GM12878 (cell line): ENCODE results near the gene TRAPPC3. TPM values are rescaled to one million over a fixed set of nuclear protein-coding genes. Genes with fewer than 3 reads are reported as not detected.
A peak's percentile ranks its signal among the peaks of the same experiment; 100 is the strongest.

Experiments used
- ATAC-seq: fragments of 200-7000 bp; cut with Tn5 transposase; 3 replicates; pipeline ENCODE4 v1.9.1; 2020; ENCODE audit warnings: mild to moderate bottlenecking, moderate library complexity
- BruUV-seq: library from RNA; stranded (reverse); fragments of 400-500 nt; replicated peaks from 2 replicates; lab custom pipeline; 2021; lab: Mats Ljungman, UMichigan
- CTCF ChIA-PET: fragments of 300-600 bp; sonication (Branson Sonifier 250); formaldehyde crosslinking; extraction: SDS; loops from one replicate; lab custom pipeline; 2021; ENCODE audit warnings: inconsistent platforms; lab: Yijun Ruan, JAX
- POLR2A ChIA-PET: fragments of 350-600 bp; formaldehyde crosslinking; extraction: SDS; loops from one replicate; lab custom pipeline; 2021; ENCODE audit warnings: inconsistent platforms; lab: Charles Lee
- RAD21 ChIA-PET: fragments of 300-600 bp; sonication (Branson Sonifier 250); formaldehyde crosslinking; loops from one replicate; lab custom pipeline; 2023; ENCODE audit warnings: antibody characterized with exemption; ENCODE audit not compliant: unreplicated experiment; lab: Charles Lee
- SMC1A ChIA-PET: fragments of 300-600 bp; sonication (Branson Sonifier 250); formaldehyde crosslinking; loops from one replicate; lab custom pipeline; 2023; ENCODE audit not compliant: unreplicated experiment, uncharacterized antibody; lab: Charles Lee
- DNase-seq: peaks from one replicate; pipeline ENCODE4 v3.0.0-alpha.2; 2011; ENCODE audit warnings: low read depth, low spot score
- FAIRE-seq: peaks from 3 replicates; lab custom pipeline; 2011; peaks lifted over from hg19 to GRCh38; lab: Jason Lieb, UNC
- H2AFZ ChIP-seq: 2 replicates; pipeline ENCODE4 v1.6.0; 2011; ENCODE audit warnings: low read depth, low read length, control low read depth; ENCODE audit not compliant: control insufficient read depth
- H3K27ac ChIP-seq: 2 replicates; pipeline ENCODE4 v1.5.1; 2011; ENCODE audit warnings: control low read depth; ENCODE audit not compliant: control insufficient read depth, insufficient read depth
- H3K27me3 ChIP-seq, 2 experiments: replicated peaks in 1 of 2; 2 replicates each; pipeline versions ENCODE4 v1.6.0 to v1.6.1; 2011; ENCODE audit warnings: low read length in 1 of 2; ENCODE audit not compliant: control insufficient read depth in 2 of 2, insufficient read depth in 2 of 2
- H3K36me3 ChIP-seq, 2 experiments: 2 replicates each; pipeline ENCODE4 v1.5.1; 2011; ENCODE audit warnings: low read length in 1 of 2; ENCODE audit not compliant: control insufficient read depth in 2 of 2, insufficient read depth in 2 of 2
- H3K4me1 ChIP-seq: 2 replicates; pipeline ENCODE4 v1.6.1; 2011; ENCODE audit warnings: mild to moderate bottlenecking, low read length, moderate library complexity, mixed read lengths; ENCODE audit not compliant: control insufficient read depth, insufficient read depth
- H3K4me2 ChIP-seq: 2 replicates; pipeline ENCODE4 v1.6.0; 2011; ENCODE audit warnings: control low read depth; ENCODE audit not compliant: control insufficient read depth, insufficient read depth
- H3K4me3 ChIP-seq: fragments of 200-600 bp; sonication (generic); 2 replicates; pipeline ENCODE4 v1.5.1; 2016
- H3K79me2 ChIP-seq: 2 replicates; pipeline ENCODE4 v1.6.0; 2011; ENCODE audit warnings: low read length; ENCODE audit not compliant: control insufficient read depth, insufficient read depth
- H3K9ac ChIP-seq: 2 replicates; pipeline ENCODE4 v1.8.0; 2011; ENCODE audit warnings: low read length, control low read depth, mixed read lengths; ENCODE audit not compliant: control insufficient read depth, insufficient read depth
- H3K9me3 ChIP-seq: replicated peaks from 3 replicates; pipeline ENCODE4 v1.5.1; 2011; ENCODE audit warnings: mild to moderate bottlenecking, low read length; ENCODE audit not compliant: control insufficient read depth, insufficient read depth
- H4K20me1 ChIP-seq: 2 replicates; pipeline ENCODE4 v1.6.0; 2011; ENCODE audit not compliant: control insufficient read depth, insufficient read depth
- BMI1 ChIP-seq: fragments of 450-650 bp; IDR thresholded peaks from 2 replicates; pipeline ENCODE4 v1.6.1; 2016; ENCODE audit warnings: mild to moderate bottlenecking, moderate library complexity, borderline replicate concordance
- ETV6 ChIP-seq, 2 experiments: fragments of 450-650 bp in 1 of 2; IDR thresholded peaks in 1 of 2; conservative IDR thresholded peaks in 1 of 2; 2 replicates each; pipeline ENCODE4 v1.6.1; 2014; ENCODE audit warnings: antibody characterized with exemption in 1 of 2, borderline replicate concordance in 1 of 2, low read depth in 1 of 2, mild to moderate bottlenecking in 1 of 2, moderate library complexity in 1 of 2
- MEF2A ChIP-seq: IDR thresholded peaks from 2 replicates; pipeline ENCODE4 v1.6.1; 2011; ENCODE audit warnings: low read depth, mild to moderate bottlenecking, low read length, moderate library complexity; ENCODE audit not compliant: insufficient read depth
- MEF2B ChIP-seq: fragments of 450-650 bp; IDR thresholded peaks from 2 replicates; pipeline ENCODE4 v1.6.1; 2018; ENCODE audit warnings: mild to moderate bottlenecking, moderate library complexity; ENCODE audit not compliant: partially characterized antibody, poor library complexity, severe bottlenecking
- MXI1 ChIP-seq: fragments of 150-350 bp; IDR thresholded peaks from 2 replicates; pipeline ENCODE4 v1.6.1; 2011; ENCODE audit warnings: low read depth, mild to moderate bottlenecking, inconsistent platforms, low read length, improper control_type of control experiment
- POLR2AphosphoS5 ChIP-seq: IDR thresholded peaks from 2 replicates; pipeline ENCODE4 v1.6.1; 2011; ENCODE audit warnings: mild to moderate bottlenecking, low read length, inconsistent platforms
- RAD51 ChIP-seq: fragments of 450-650 bp; IDR thresholded peaks from 2 replicates; pipeline ENCODE4 v1.6.1; 2016; ENCODE audit warnings: moderate library complexity, mild to moderate bottlenecking, inconsistent platforms
- SIN3A ChIP-seq: IDR thresholded peaks from 2 replicates; pipeline ENCODE4 v1.6.1; 2012; ENCODE audit warnings: low read depth, low read length, improper control_type of control experiment
- WGBS: methylation state at CpG from one replicate; pipeline ENCODE4 v1.1.6; 2016; ENCODE audit warnings: low lambda C conversion rate; ENCODE audit not compliant: insufficient replicate concordance, insufficient coverage; ENCODE audit errors: missing lambda C conversion rate; 5-methylcytosine and 5-hydroxymethylcytosine counted together
- in situ Hi-C: fragments of 300-500 bp; cut with MboI; formaldehyde crosslinking; loops from 9 replicates; pipeline ENCODE4 v1.14.3; 2018; ENCODE audit warnings: mixed read lengths
- intact Hi-C: fragments of 100-400 bp; cut with micrococcal nuclease; formaldehyde crosslinking; loops from one replicate; pipeline ENCODE4 v1.14.2; 2022; ENCODE audit not compliant: unreplicated experiment
- polyA plus RNA-seq, 11 experiments: library from polyadenylated mRNA; depleted of rRNA in 4 of 11; unstranded in 6 of 11; stranded (reverse) in 5 of 11; fragments of >200 nt; fragmentation: Nextera tagmentation in 4 of 11; fragmentation: Illumina TruSeq in 1 of 11; extraction: Ambion mirVana in 4 of 11; extraction: Trizol in 1 of 11; gene quantifications; 1 replicate in 1 of 11; 2 replicates in 10 of 11; pipeline versions ENCODE4 v1.2.1 to v1.2.3, GENCODE V29; 2011 to 2016; ENCODE audit warnings: inconsistent platforms in 2 of 11, missing spikeins in 2 of 11, low read depth in 1 of 11
- total RNA-seq, 4 experiments: library from RNA; depleted of rRNA in 3 of 4; stranded (reverse); fragments of >200 nt in 3 of 4; fragmentation: Illumina TruSeq in 1 of 4; extraction: Trizol in 1 of 4; gene quantifications; 2 replicates each; pipeline versions ENCODE4 v1.2.1 to v1.2.3, GENCODE V29; 2013 to 2021
- TF ChIP-seq, protein P1 (sequence below): fragments of 450-650 bp; conservative IDR thresholded peaks from 2 replicates; pipeline ENCODE4 v1.6.1; 2017; ENCODE audit warnings: mild to moderate bottlenecking, moderate library complexity
- TF ChIP-seq, protein P2 (sequence below): IDR thresholded peaks from 2 replicates; pipeline ENCODE4 v1.6.1; 2012; ENCODE audit warnings: improper control_type of control experiment, low read depth, low read length; ENCODE audit not compliant: insufficient replicate concordance
- TF ChIP-seq, protein P3 (sequence below): IDR thresholded peaks from 2 replicates; pipeline ENCODE4 v1.6.1; 2011; ENCODE audit warnings: borderline replicate concordance, low read depth, mild to moderate bottlenecking, moderate library complexity, mixed read lengths, low read length; ENCODE audit not compliant: insufficient read depth; ENCODE audit errors: extremely low read length

Gene TRAPPC3
- total and polyA plus RNA-seq, 10 of the 15 experiments (the other 5 are each of a cell fraction or from before 2014, with no cell fraction given), result 14.7 to 122 (median 70.5) TPM

DNA sequence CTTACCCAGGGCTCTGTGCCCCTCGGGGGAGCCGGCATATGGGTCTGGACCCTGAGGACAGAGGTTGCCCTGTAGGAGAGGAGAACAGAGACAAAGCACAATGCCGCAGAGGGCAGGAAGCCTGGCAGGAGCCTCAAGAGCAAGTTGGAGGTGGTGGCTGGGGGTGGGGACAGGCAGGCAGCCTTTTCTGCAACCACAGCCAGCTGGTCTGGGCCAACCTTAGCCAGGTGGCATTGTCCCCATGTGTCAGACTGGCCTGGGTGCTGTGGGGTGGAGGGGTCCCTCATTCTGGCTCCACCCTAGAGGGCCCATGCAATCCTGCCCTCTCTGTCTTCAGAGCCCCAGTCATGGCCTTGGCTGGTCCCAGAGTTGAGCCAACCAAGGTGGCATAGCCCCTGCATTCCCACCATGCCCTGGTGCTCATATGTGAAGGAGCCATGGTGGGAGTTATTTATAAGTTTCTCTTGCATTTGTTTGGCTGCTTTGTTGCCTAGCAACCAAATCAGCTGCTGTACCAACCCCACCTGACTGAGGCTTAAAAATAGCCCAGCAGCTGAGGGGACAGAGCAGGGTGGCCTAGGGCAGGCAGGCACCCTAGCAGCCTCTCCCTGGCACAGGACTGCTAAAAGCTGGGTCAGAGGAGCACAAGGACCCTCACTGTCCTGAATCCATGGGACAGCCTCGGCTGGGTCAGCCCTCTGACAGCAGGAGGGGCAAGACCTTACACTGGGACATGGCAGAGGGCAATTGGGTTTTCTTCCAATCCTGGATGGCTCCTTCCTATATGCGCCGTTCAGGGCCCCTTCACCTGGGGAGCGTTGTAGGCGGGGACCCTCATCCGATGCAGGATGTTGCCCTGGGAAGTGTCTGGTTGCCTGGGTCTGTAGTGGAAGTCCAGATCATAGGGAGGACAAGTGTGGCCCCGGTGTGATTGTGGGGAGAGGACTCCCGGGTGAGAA, 26.1 kb upstream of the TRAPPC3 start:
- no peak for TF ChIP-seq ETV6 (conservative IDR thresholded peaks at IDR 0.05 in 1 of 2, IDR thresholded peaks at IDR 0.05 in 1 of 2; ENCODE audit: borderline replicate concordance in 1 of 2, low read depth in 1 of 2)
- TF ChIP-seq POLR2AphosphoS5, result peak; percentile 27; the same call in 1 of the 2 replicates
- TF ChIP-seq MXI1, result peak; percentile 44; the same call in 1 of the 2 replicates
- 0 out of 2 replicates have a peak, but pooled peaks have one; percentile 41 for TF ChIP-seq MEF2A
- peak; percentile 71 for TF ChIP-seq MEF2B
- TF ChIP-seq, protein P1, sequence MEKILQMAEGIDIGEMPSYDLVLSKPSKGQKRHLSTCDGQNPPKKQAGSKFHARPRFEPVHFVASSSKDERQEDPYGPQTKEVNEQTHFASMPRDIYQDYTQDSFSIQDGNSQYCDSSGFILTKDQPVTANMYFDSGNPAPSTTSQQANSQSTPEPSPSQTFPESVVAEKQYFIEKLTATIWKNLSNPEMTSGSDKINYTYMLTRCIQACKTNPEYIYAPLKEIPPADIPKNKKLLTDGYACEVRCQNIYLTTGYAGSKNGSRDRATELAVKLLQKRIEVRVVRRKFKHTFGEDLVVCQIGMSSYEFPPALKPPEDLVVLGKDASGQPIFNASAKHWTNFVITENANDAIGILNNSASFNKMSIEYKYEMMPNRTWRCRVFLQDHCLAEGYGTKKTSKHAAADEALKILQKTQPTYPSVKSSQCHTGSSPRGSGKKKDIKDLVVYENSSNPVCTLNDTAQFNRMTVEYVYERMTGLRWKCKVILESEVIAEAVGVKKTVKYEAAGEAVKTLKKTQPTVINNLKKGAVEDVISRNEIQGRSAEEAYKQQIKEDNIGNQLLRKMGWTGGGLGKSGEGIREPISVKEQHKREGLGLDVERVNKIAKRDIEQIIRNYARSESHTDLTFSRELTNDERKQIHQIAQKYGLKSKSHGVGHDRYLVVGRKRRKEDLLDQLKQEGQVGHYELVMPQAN, result 0 out of 2 replicates have a peak, but pooled peaks have one; percentile 27
- 0 out of 2 replicates have a peak, but pooled peaks have one; percentile 22 for TF ChIP-seq RAD51
- TF ChIP-seq BMI1, result peak; percentile 93
- TF ChIP-seq, protein P2, sequence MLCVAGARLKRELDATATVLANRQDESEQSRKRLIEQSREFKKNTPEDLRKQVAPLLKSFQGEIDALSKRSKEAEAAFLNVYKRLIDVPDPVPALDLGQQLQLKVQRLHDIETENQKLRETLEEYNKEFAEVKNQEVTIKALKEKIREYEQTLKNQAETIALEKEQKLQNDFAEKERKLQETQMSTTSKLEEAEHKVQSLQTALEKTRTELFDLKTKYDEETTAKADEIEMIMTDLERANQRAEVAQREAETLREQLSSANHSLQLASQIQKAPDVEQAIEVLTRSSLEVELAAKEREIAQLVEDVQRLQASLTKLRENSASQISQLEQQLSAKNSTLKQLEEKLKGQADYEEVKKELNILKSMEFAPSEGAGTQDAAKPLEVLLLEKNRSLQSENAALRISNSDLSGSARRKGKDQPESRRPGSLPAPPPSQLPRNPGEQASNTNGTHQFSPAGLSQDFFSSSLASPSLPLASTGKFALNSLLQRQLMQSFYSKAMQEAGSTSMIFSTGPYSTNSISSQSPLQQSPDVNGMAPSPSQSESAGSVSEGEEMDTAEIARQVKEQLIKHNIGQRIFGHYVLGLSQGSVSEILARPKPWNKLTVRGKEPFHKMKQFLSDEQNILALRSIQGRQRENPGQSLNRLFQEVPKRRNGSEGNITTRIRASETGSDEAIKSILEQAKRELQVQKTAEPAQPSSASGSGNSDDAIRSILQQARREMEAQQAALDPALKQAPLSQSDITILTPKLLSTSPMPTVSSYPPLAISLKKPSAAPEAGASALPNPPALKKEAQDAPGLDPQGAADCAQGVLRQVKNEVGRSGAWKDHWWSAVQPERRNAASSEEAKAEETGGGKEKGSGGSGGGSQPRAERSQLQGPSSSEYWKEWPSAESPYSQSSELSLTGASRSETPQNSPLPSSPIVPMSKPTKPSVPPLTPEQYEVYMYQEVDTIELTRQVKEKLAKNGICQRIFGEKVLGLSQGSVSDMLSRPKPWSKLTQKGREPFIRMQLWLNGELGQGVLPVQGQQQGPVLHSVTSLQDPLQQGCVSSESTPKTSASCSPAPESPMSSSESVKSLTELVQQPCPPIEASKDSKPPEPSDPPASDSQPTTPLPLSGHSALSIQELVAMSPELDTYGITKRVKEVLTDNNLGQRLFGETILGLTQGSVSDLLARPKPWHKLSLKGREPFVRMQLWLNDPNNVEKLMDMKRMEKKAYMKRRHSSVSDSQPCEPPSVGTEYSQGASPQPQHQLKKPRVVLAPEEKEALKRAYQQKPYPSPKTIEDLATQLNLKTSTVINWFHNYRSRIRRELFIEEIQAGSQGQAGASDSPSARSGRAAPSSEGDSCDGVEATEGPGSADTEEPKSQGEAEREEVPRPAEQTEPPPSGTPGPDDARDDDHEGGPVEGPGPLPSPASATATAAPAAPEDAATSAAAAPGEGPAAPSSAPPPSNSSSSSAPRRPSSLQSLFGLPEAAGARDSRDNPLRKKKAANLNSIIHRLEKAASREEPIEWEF, result no peak
- TF ChIP-seq SIN3A, result 0 out of 2 replicates have a peak, but pooled peaks have one; percentile 60
- TF ChIP-seq, protein P3, sequence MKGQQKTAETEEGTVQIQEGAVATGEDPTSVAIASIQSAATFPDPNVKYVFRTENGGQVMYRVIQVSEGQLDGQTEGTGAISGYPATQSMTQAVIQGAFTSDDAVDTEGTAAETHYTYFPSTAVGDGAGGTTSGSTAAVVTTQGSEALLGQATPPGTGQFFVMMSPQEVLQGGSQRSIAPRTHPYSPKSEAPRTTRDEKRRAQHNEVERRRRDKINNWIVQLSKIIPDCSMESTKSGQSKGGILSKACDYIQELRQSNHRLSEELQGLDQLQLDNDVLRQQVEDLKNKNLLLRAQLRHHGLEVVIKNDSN, result no peak
- ChIA-PET RAD21 (no interaction called here), CTCF (interaction anchor here (0.8 kb wide), 1 partner anchor 14 kb away, joined by 3 read pairs; no protein-coding TSS in a partner anchor), SMC1A (interaction anchor here (1.1 kb wide), 1 partner anchor 26 kb away, joined by 5 read pairs; the partner anchor contains the start of gene TRAPPC3), POLR2A (interaction anchor here (1.0 kb wide), 1 partner anchor 19 kb away, joined by 3 read pairs; the partner anchor contains the start of gene MAP7D1)
- no peak for FAIRE-seq
- H3K36me3 ChIP-seq, result peaks cover 19 to 57% of the 10 kb centered on the region in 2 experiments
- 96% methylated on average over 11 of the region's 11 CpGs for WGBS
- BruUV-seq, result no TSS peak
- no peak overlapping the region for H3K4me3 ChIP-seq
- DNase-seq, result no peak
- no peaks in the 10 kb centered on the region for H3K79me2 ChIP-seq
- H3K9me3 ChIP-seq, result no peaks in the 10 kb centered on the region
- H3K4me1 ChIP-seq, result no peaks in the 10 kb centered on the region
- no peak overlapping the region for H3K27ac ChIP-seq
- no peak overlapping the region for H3K4me2 ChIP-seq
- H4K20me1 ChIP-seq, result no peaks in the 10 kb centered on the region; the same call in 1 of the 2 replicates
- H3K9ac ChIP-seq, result no peak overlapping the region
- no peaks in the 10 kb centered on the region for H3K27me3 ChIP-seq
- no peak overlapping the region for H2AFZ ChIP-seq
- in situ Hi-C loops, result no loop called here
- peak; percentile 70 for ATAC-seq
- intact Hi-C loops, result no loop called here
